ENCODE measurements around the gene ART5.

DNA sequence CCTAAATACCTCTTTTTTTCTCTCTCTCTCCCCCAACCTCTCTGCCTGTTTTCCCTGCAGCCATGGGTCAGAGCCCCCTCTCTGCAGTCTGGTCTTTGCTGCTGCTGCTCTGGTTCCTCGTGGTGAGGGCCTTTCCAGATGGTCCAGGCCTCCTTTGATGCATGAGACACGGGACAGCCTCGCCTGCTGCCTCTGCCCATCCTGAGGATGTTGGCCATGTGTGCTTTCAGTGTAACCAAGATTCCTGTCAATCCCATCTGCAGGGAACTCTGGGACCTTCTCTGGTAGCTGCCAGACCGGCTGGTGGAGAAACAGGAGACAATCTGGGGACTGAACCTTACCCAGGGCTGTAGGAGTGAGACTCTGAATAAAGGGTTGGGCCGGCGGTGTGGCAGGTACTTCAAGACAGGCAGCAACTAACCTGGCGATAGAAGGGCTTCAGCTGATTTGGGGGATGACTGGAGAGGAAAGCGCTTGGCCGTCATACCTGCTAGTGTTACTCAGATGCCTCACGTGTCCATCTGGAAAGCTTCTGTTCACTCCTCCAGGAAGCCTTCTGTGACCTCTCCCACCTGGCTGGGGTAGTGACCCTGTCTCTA lies 22.3 kb upstream of the ART5 start:
- TF ChIP-seq NR3C1 (CRISPR knock-in tag; conservative IDR thresholded peaks at IDR 0.05; ENCODE audit: low read depth) (no peak), NFE2L1 (CRISPR knock-in tag; IDR thresholded peaks at IDR 0.05) (no peak), SP1 (CRISPR knock-in tag; conservative IDR thresholded peaks at IDR 0.05) (no peak)
- TF ChIP-seq, protein P1, sequence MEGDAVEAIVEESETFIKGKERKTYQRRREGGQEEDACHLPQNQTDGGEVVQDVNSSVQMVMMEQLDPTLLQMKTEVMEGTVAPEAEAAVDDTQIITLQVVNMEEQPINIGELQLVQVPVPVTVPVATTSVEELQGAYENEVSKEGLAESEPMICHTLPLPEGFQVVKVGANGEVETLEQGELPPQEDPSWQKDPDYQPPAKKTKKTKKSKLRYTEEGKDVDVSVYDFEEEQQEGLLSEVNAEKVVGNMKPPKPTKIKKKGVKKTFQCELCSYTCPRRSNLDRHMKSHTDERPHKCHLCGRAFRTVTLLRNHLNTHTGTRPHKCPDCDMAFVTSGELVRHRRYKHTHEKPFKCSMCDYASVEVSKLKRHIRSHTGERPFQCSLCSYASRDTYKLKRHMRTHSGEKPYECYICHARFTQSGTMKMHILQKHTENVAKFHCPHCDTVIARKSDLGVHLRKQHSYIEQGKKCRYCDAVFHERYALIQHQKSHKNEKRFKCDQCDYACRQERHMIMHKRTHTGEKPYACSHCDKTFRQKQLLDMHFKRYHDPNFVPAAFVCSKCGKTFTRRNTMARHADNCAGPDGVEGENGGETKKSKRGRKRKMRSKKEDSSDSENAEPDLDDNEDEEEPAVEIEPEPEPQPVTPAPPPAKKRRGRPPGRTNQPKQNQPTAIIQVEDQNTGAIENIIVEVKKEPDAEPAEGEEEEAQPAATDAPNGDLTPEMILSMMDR (IDR thresholded peaks at IDR 0.05), result no peak
